Endothelial cell of umbilical vein (primary cell): ENCODE results near the gene XYLT1. TPM values are rescaled to one million over a fixed set of nuclear protein-coding genes. Genes with fewer than 3 reads are reported as not detected.

Experiments
- BruUV-seq: library from RNA; stranded (reverse); fragments of 400-500 nt; replicated peaks from 2 replicates; lab custom pipeline; 2021; lab: Mats Ljungman, UMichigan
- CTCF ChIA-PET: fragments of 300-600, 350-600 bp; sonication (Branson Sonifier 250); formaldehyde crosslinking; loops from one replicate; lab custom pipeline; 2021; ENCODE audit warnings: antibody characterized with exemption, inconsistent platforms; lab: Charles Lee
- POLR2A ChIA-PET: fragments of 300-600, 350-600 bp; sonication (Branson Sonifier 250); formaldehyde crosslinking; loops from one replicate; lab custom pipeline; 2021; ENCODE audit warnings: antibody characterized with exemption, inconsistent platforms; lab: Charles Lee
- DNase-seq: peaks from one replicate; pipeline ENCODE4 v3.0.0-alpha.2; 2011; ENCODE audit warnings: low read depth, low spot score
- FAIRE-seq: peaks from 2 replicates; lab custom pipeline; 2011; peaks lifted over from hg19 to GRCh38; lab: Jason Lieb, UNC
- H2AFZ ChIP-seq: 2 replicates; pipeline ENCODE4 v1.6.0; 2012; ENCODE audit warnings: low read depth, low read length, control low read depth, inconsistent platforms
- H3K27ac ChIP-seq: 2 replicates; pipeline ENCODE4 v1.5.1; 2011; ENCODE audit warnings: low read depth, mild to moderate bottlenecking, control low read depth, low read length, moderate library complexity; ENCODE audit not compliant: insufficient read depth
- H3K27me3 ChIP-seq, 2 experiments: 2 replicates each; pipeline versions ENCODE4 v1.6.0 to v1.6.1; 2011; ENCODE audit warnings: low read length in 2 of 2, mixed read lengths in 1 of 2; ENCODE audit not compliant: control insufficient read depth in 2 of 2, insufficient read depth in 2 of 2
- H3K36me3 ChIP-seq, 2 experiments: 2 replicates in 1 of 2; 3 replicates in 1 of 2; pipeline ENCODE4 v1.5.1; 2011; ENCODE audit warnings: low read length in 2 of 2, mild to moderate bottlenecking in 1 of 2, moderate library complexity in 1 of 2; ENCODE audit not compliant: control insufficient read depth in 2 of 2, insufficient read depth in 2 of 2; ENCODE audit errors: extremely low read depth in 1 of 2
- H3K4me1 ChIP-seq: 3 replicates; pipeline ENCODE4 v1.5.1; 2011; ENCODE audit warnings: mild to moderate bottlenecking, low read length; ENCODE audit not compliant: control insufficient read depth, insufficient read depth; ENCODE audit errors: extremely low read depth
- H3K4me2 ChIP-seq: 2 replicates; pipeline ENCODE4 v1.6.1; 2011; ENCODE audit warnings: low read length, control low read depth, mixed read lengths; ENCODE audit not compliant: insufficient read depth
- H3K4me3 ChIP-seq, 3 experiments: fragments of 200-600 bp in 1 of 3; sonication (generic), shearing (Covaris generic) in 1 of 3; replicated peaks in 1 of 3; 2 replicates each; pipeline ENCODE4 v1.5.1; 2011 to 2016; ENCODE audit warnings: control low read depth in 3 of 3, low read length in 3 of 3, mild to moderate bottlenecking in 2 of 3, inconsistent platforms in 1 of 3, low read depth in 1 of 3, moderate library complexity in 1 of 3; ENCODE audit not compliant: insufficient read depth in 1 of 3
- H3K79me2 ChIP-seq: 2 replicates; pipeline ENCODE4 v1.6.0; 2012; ENCODE audit warnings: low read length, inconsistent platforms; ENCODE audit not compliant: control insufficient read depth, insufficient read depth
- H3K9ac ChIP-seq: replicated peaks from 2 replicates; pipeline ENCODE3; 2011; ENCODE audit warnings: low read length, control low read depth; ENCODE audit not compliant: insufficient read depth; ENCODE audit errors: extremely low read depth
- H3K9me1 ChIP-seq: replicated peaks from 3 replicates; pipeline ENCODE4 v1.6.0; 2011; ENCODE audit warnings: mild to moderate bottlenecking, low read length; ENCODE audit not compliant: control insufficient read depth, insufficient read depth; ENCODE audit errors: extremely low read depth
- H3K9me3 ChIP-seq: replicated peaks from 2 replicates; pipeline ENCODE4 v1.5.1; 2012; ENCODE audit warnings: low read length, inconsistent platforms; ENCODE audit not compliant: control insufficient read depth, insufficient read depth
- H4K20me1 ChIP-seq: replicated peaks from 2 replicates; pipeline ENCODE3; 2011; ENCODE audit warnings: mild to moderate bottlenecking, low read length; ENCODE audit not compliant: control insufficient read depth, insufficient read depth; ENCODE audit errors: extremely low read depth
- CTCF ChIP-seq, 2 donors: IDR thresholded peaks; 1 replicate in 1 of 2; 2 replicates in 1 of 2; pipeline ENCODE4 v1.5.1; 2011; ENCODE audit warnings: low read length in 2 of 2, mild to moderate bottlenecking in 2 of 2, moderate library complexity in 2 of 2, control low read depth in 1 of 2, inconsistent platforms in 1 of 2, low read depth in 1 of 2; ENCODE audit not compliant: insufficient read depth in 1 of 2; ENCODE audit errors: extremely low read depth in 1 of 2
- EZH2 ChIP-seq: IDR thresholded peaks from 2 replicates; pipeline ENCODE4 v1.6.1; 2012; ENCODE audit warnings: borderline replicate concordance, low read depth, mild to moderate bottlenecking, moderate library complexity, low read length, inconsistent platforms; ENCODE audit not compliant: severe bottlenecking
- FOS ChIP-seq: IDR thresholded peaks from 2 replicates; pipeline ENCODE4 v1.6.1; 2011; ENCODE audit warnings: mild to moderate bottlenecking, low read length, moderate library complexity, borderline replicate concordance; ENCODE audit not compliant: insufficient read depth
- GATA2 ChIP-seq: IDR thresholded peaks from 2 replicates; pipeline ENCODE4 v1.7.0; 2011; ENCODE audit warnings: low read depth, mild to moderate bottlenecking, moderate library complexity, mixed read lengths, low read length; ENCODE audit not compliant: insufficient read length, insufficient read depth
- JUN ChIP-seq: IDR thresholded peaks from 2 replicates; pipeline ENCODE4 v1.6.1; 2011; ENCODE audit warnings: borderline replicate concordance, low read depth; ENCODE audit not compliant: insufficient read length, insufficient read depth
- MAX ChIP-seq: IDR thresholded peaks from 2 replicates; pipeline ENCODE4 v1.6.1; 2011; ENCODE audit not compliant: insufficient read depth, insufficient read length
- MYC ChIP-seq: IDR thresholded peaks from one replicate; pipeline ENCODE4 v1.6.1; 2011; ENCODE audit warnings: mild to moderate bottlenecking, low read depth, low read length
- POLR2A ChIP-seq: IDR thresholded peaks from 2 replicates; pipeline ENCODE4 v1.6.1; 2012; ENCODE audit warnings: low read depth, mild to moderate bottlenecking, control low read depth, low read length
- POLR2AphosphoS5 ChIP-seq: IDR thresholded peaks from 2 replicates; pipeline ENCODE4 v1.6.1; 2012; ENCODE audit warnings: low read depth, mild to moderate bottlenecking, control low read depth, low read length, moderate library complexity; ENCODE audit not compliant: insufficient read depth
- dilution Hi-C: fragments of 300-500 bp; cut with MboI; formaldehyde crosslinking; loops from one replicate; pipeline ENCODE4 v1.15.0; 2019; ENCODE audit warnings: low sequenced_read_pairs; ENCODE audit not compliant: extremely low pct_ligation_motif_present
- intact Hi-C: fragments of 100-400 bp; cut with micrococcal nuclease; formaldehyde crosslinking; loops from one replicate; pipeline ENCODE4 v1.10.0; 2022
- polyA plus RNA-seq, 4 experiments: library from polyadenylated mRNA; depleted of rRNA in 3 of 4; stranded (reverse) in 3 of 4; unstranded in 1 of 4; fragments of >200 nt; gene quantifications; 2 replicates each; pipeline versions ENCODE4 v1.2.1 to v1.2.3, GENCODE V29; 2011 to 2012; ENCODE audit warnings: missing spikeins in 1 of 4
- total RNA-seq: library from RNA; stranded (reverse); gene quantifications from 2 replicates; pipeline ENCODE4 v1.2.3, GENCODE V29; 2021

XYLT1 gene
- total and polyA plus RNA-seq, 2 donors (not counting 3 experiments of a cell fraction or from before 2014, with no cell fraction given): 0.63 to 2.9 TPM

GRCh38 chr16:17437127-17437720 lies 33.5 kb downstream of the XYLT1 start:
- no TSS peak for BruUV-seq
- no peaks in the 10 kb centered on the region for H4K20me1 ChIP-seq
- no peaks in the 10 kb centered on the region for H3K79me2 ChIP-seq
- DNase-seq: no peak
- H3K36me3 ChIP-seq: no peaks in the 10 kb centered on the region
- no peaks in the 10 kb centered on the region for H3K4me1 ChIP-seq
- no peak overlapping the region for H3K4me3 ChIP-seq
- FAIRE-seq: no peak
- TF ChIP-seq MAX: no peak
- TF ChIP-seq EZH2: no peak
- no peak for TF ChIP-seq POLR2A
- H3K9me1 ChIP-seq: no peaks in the 10 kb centered on the region
- dilution Hi-C loops (no loop called here), intact Hi-C loops (no loop called here)
- no peak overlapping the region for H3K4me2 ChIP-seq
- H2AFZ ChIP-seq: no peak overlapping the region
- ChIA-PET CTCF (no interaction called here), POLR2A (no interaction called here)
- no peak overlapping the region for H3K27ac ChIP-seq
- no peaks in the 10 kb centered on the region for H3K9me3 ChIP-seq
- H3K9ac ChIP-seq: no peak overlapping the region
- H3K27me3 ChIP-seq: no peaks in the 10 kb centered on the region

GRCh38 chr16:17435318-17435717 lies 35.4 kb downstream of the XYLT1 start:
- H3K27ac ChIP-seq: no peak overlapping the region
- no peaks in the 10 kb centered on the region for H3K9me3 ChIP-seq
- H3K4me1 ChIP-seq: no peaks in the 10 kb centered on the region
- no peaks in the 10 kb centered on the region for H3K27me3 ChIP-seq
- no peaks in the 10 kb centered on the region for H3K79me2 ChIP-seq
- ChIA-PET POLR2A (no interaction called here), CTCF (no interaction called here)
- H3K9me1 ChIP-seq: no peaks in the 10 kb centered on the region
- H3K36me3 ChIP-seq: no peaks in the 10 kb centered on the region
- H4K20me1 ChIP-seq: no peaks in the 10 kb centered on the region
- no TSS peak for BruUV-seq
- no peak for TF ChIP-seq EZH2
- no peak for TF ChIP-seq GATA2
- TF ChIP-seq JUN: no peak
- TF ChIP-seq POLR2A: no peak
- TF ChIP-seq POLR2AphosphoS5: no peak
- no peak for TF ChIP-seq FOS
- TF ChIP-seq MAX: no peak
- TF ChIP-seq CTCF (IDR thresholded peaks at IDR 0.05; ENCODE audit: extremely low read depth in 1 of 2, insufficient read depth in 1 of 2, low read depth in 1 of 2, low read length in 2 of 2): no peak
- no peak for TF ChIP-seq MYC
- DNase-seq (no peak), FAIRE-seq (no peak)
- intact Hi-C loops: no loop called here
- dilution Hi-C loops: no loop called here
- no peak overlapping the region for H3K4me3 ChIP-seq
- no peak overlapping the region for H3K9ac ChIP-seq
- H3K4me2 ChIP-seq: no peak overlapping the region
- no peak overlapping the region for H2AFZ ChIP-seq
